ENCODE data around the gene SLC24A3. TPM values are rescaled to one million over a fixed set of nuclear protein-coding genes. Genes with fewer than 3 reads are reported as not detected.

The SLC24A3 gene
- total RNA-seq, 6 donors from 2014 or later, result 6.3 to 10.8 (median 9.3) TPM

GRCh38 chr20:19659448-19659847, 447.0 kb downstream of the SLC24A3 start:
- Histone ChIP-seq H3K27me3 (no peaks in the 10 kb centered on the region), H3K4me1 (peaks cover 0 to 8% (median 1%) of the 10 kb centered on the region in 4 donors), H3K4me3 (no peak overlapping the region), H3K36me3 (no peaks in the 10 kb centered on the region), H3K27ac (no peak overlapping the region), H3K9me3 (no peaks in the 10 kb centered on the region)
- no peak for ATAC-seq (ENCODE audit: low FRiP score in 2 of 2)
- DNase-seq, result no peak
- TF ChIP-seq CTCF (IDR thresholded peaks at IDR 0.05) (no peak), EP300 (IDR thresholded peaks at IDR 0.05) (no peak), POLR2AphosphoS5 (IDR thresholded peaks at IDR 0.05) (no peak), POLR2A (IDR thresholded peaks at IDR 0.05) (no peak)
- WGBS, 2 donors, result 75% methylated on average over 7 of the region's 7 CpGs

- Histone ChIP-seq H3K36me3 (no peaks in the 10 kb centered on the region), H3K27ac (no peak overlapping the region), H3K27me3 (no peaks in the 10 kb centered on the region), H3K9me3 (no peaks in the 10 kb centered on the region), H3K4me3 (no peak overlapping the region), H3K4me1 (peaks cover 0 to 8% (median 1%) of the 10 kb centered on the region in 4 donors)
- ATAC-seq (ENCODE audit: low FRiP score in 2 of 2) (no peak), DNase-seq (no peak)
- WGBS, 2 donors, result 54 to 62% methylated on average over 9 of the region's 9 CpGs
- no peak for TF ChIP-seq POLR2A (IDR thresholded peaks at IDR 0.05)
- no peak for TF ChIP-seq POLR2AphosphoS5 (IDR thresholded peaks at IDR 0.05)
- TF ChIP-seq CTCF (IDR thresholded peaks at IDR 0.05), result no peak
- no peak for TF ChIP-seq EP300 (IDR thresholded peaks at IDR 0.05)
Observed at GRCh38 chr20:19660808-19661378, 448.5 kb downstream of the SLC24A3 start.

GRCh38 chr20:19661717-19662636, 449.5 kb downstream of the SLC24A3 start:
- 43 to 51% methylated on average over 15 to 19 of the region's 19 CpGs for WGBS, 2 donors
- peak; percentile 76 to 90 for ATAC-seq (ENCODE audit: low FRiP score in 2 of 2)
- Histone ChIP-seq H3K4me3 (no peak overlapping the region), H3K36me3 (no peaks in the 10 kb centered on the region), H3K4me1 (peaks cover 0 to 8% (median 1%) of the 10 kb centered on the region in 4 donors), H3K9me3 (no peaks in the 10 kb centered on the region), H3K27me3 (no peaks in the 10 kb centered on the region), H3K27ac (no peak overlapping the region)
- DNase-seq, result peak in 1 of 2 donors; percentile 60
- TF ChIP-seq CTCF (IDR thresholded peaks at IDR 0.05) (peak; percentile 77 to 93 (median 90)), POLR2AphosphoS5 (IDR thresholded peaks at IDR 0.05) (no peak), EP300 (IDR thresholded peaks at IDR 0.05) (no peak), POLR2A (IDR thresholded peaks at IDR 0.05) (no peak)

- Histone ChIP-seq H3K27ac (no peak overlapping the region), H3K4me1 (peaks cover 0 to 8% (median 1%) of the 10 kb centered on the region in 4 donors), H3K36me3 (no peaks in the 10 kb centered on the region), H3K9me3 (no peaks in the 10 kb centered on the region), H3K4me3 (no peak overlapping the region), H3K27me3 (no peaks in the 10 kb centered on the region)
- ATAC-seq (ENCODE audit: low FRiP score in 2 of 2) (no peak), DNase-seq (no peak)
- no peak for TF ChIP-seq POLR2AphosphoS5 (IDR thresholded peaks at IDR 0.05)
- TF ChIP-seq POLR2A (IDR thresholded peaks at IDR 0.05), result no peak
- no peak for TF ChIP-seq CTCF (IDR thresholded peaks at IDR 0.05)
- no peak for TF ChIP-seq EP300 (IDR thresholded peaks at IDR 0.05)
- 55 to 59% methylated on average over 9 of the region's 9 CpGs for WGBS, 2 donors
Observed at GRCh38 chr20:19662637-19662995, 450.2 kb downstream of the SLC24A3 start.

Data from upper lobe of left lung (tissue), 6 donors.